Breast epithelium (tissue), 3 donors: Measurements from ENCODE around the gene PRKN.

ENCODE experiments used
- POLR2A ChIP-seq: fragments of 450-650 bp; IDR thresholded peaks from one replicate; pipeline ENCODE4 v1.6.1; 2016; ENCODE audit warnings: antibody characterized with exemption, mild to moderate bottlenecking, moderate library complexity
- POLR2AphosphoS5 ChIP-seq, 3 donors: sonication (generic); formaldehyde crosslinking; IDR thresholded peaks; one replicate each; pipeline ENCODE4 v1.6.1; 2017; ENCODE audit warnings: antibody characterized with exemption in 3 of 3

DNA sequence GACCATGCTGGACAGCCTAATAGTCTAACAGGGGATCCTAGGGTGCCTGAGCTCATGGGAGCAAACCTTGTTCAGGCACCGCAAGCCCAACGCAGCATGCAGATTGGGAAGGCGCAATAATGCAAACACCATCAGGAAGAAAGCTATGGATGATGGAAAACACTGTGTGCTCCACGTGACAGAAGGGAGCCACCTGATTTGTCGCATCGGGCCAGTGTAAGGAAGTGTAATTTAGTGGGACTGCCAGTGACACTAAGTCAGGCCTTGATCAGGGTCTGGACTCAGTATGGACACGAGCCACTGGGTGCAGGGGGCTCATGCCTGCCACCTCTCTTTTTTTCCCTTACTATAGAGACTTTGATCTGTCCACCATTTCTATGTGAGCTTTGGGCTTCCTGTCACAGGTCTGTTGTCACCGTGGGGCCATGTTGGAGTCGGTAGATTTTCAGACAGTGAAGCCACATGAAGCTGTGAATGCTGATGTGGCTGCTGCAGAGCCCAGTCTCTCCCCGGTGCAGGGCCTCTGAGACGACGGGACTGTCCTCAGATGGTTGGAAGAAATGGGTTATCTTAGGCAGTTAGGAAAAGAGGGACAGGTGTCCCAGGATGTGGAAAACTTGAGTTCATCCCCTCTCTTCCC, 1379.5 kb downstream of the PRKN start:
- TF ChIP-seq POLR2A (no peak), POLR2AphosphoS5 (IDR thresholded peaks at IDR 0.05) (no peak)
